PFSK-1 (cell line): ENCODE results near the gene KLK6.

Experiments
- POLR2AphosphoS5 ChIP-seq: IDR thresholded peaks from 2 replicates; pipeline ENCODE4 v1.6.1; 2012; ENCODE audit warnings: low read depth, mild to moderate bottlenecking, control low read depth, low read length, moderate library complexity
- SIN3A ChIP-seq: IDR thresholded peaks from 2 replicates; pipeline ENCODE4 v1.6.1; 2012; ENCODE audit warnings: mild to moderate bottlenecking, low read length, moderate library complexity, borderline replicate concordance; ENCODE audit not compliant: insufficient read depth

GRCh38 chr19:51002542-51003311, 33.3 kb upstream of the KLK6 start:
- no peak for TF ChIP-seq POLR2AphosphoS5
- TF ChIP-seq SIN3A = no peak
